Cardiac muscle cell (in vitro differentiated cells and primary cell): ENCODE measurements around the gene APOC4. TPM values are rescaled to one million over a fixed set of nuclear protein-coding genes. Genes with fewer than 3 reads are reported as not detected.

Experiments used
- DNase-seq, 2 donors: peaks; one replicate each; pipeline versions ENCODE4 v3.0.0 to v3.0.0-alpha.2; 2010 to 2017; ENCODE audit warnings: low read depth in 1 of 2, low spot score in 1 of 2
- H3K27ac ChIP-seq: fragments of 200-600 bp; sonication (generic); 2 replicates; pipeline ENCODE4 v1.5.1; 2016
- H3K27me3 ChIP-seq: fragments of 200-600 bp; sonication (generic); 2 replicates; pipeline ENCODE4 v1.6.0; 2016; ENCODE audit warnings: control low read depth
- H3K36me3 ChIP-seq: fragments of 200-600 bp; sonication (generic); 2 replicates; pipeline ENCODE4 v1.5.1; 2016; ENCODE audit warnings: control low read depth
- H3K4me1 ChIP-seq: fragments of 200-600 bp; sonication (generic); 2 replicates; pipeline ENCODE4 v1.8.1; 2017; ENCODE audit warnings: low read depth, mild to moderate bottlenecking, mixed run types
- H3K4me3 ChIP-seq: fragments of 200-600 bp; sonication (generic); 2 replicates; pipeline ENCODE4 v1.5.1; 2016; ENCODE audit warnings: mild to moderate bottlenecking
- H3K9me3 ChIP-seq: fragments of 200-600 bp; sonication (generic); 2 replicates; pipeline ENCODE4 v1.5.1; 2017; ENCODE audit warnings: low read depth, mild to moderate bottlenecking, control low read depth
- CTCF ChIP-seq: IDR thresholded peaks from 2 replicates; pipeline ENCODE4 v1.5.1; 2012; ENCODE audit warnings: low read depth, mild to moderate bottlenecking, low read length
- polyA plus RNA-seq: library from polyadenylated mRNA; unstranded; fragments of >200 nt; fragmentation: Nextera tagmentation; extraction: Ambion mirVana; gene quantifications from 2 replicates; pipeline ENCODE4 v1.2.1, GENCODE V29; 2016
- total RNA-seq: library from RNA; depleted of rRNA; stranded (reverse); fragments of >200 nt; gene quantifications from 2 replicates; pipeline ENCODE4 v1.2.3, GENCODE V29; 2016

The APOC4 gene
- total and polyA plus RNA-seq, 2 experiments from 2014 or later: not detected

- Histone ChIP-seq H3K4me3 (no peak overlapping the region), H3K9me3 (no peaks in the 10 kb centered on the region), H3K36me3 (peaks cover 27% of the 10 kb centered on the region), H3K4me1 (no peaks in the 10 kb centered on the region), H3K27ac (no peak overlapping the region), H3K27me3 (no peaks in the 10 kb centered on the region)
- peak; percentile 69 for TF ChIP-seq CTCF
- peak; percentile 70 to 78 for DNase-seq
Observed at GRCh38 chr19:44988896-44989556, 47.0 kb downstream of the APOC4 start.

- no peak for DNase-seq
- Histone ChIP-seq H3K27me3 (no peaks in the 10 kb centered on the region), H3K9me3 (no peaks in the 10 kb centered on the region), H3K4me1 (no peaks in the 10 kb centered on the region), H3K4me3 (no peak overlapping the region), H3K27ac (no peak overlapping the region), H3K36me3 (peaks cover 24% of the 10 kb centered on the region)
- no peak for TF ChIP-seq CTCF
Observed at GRCh38 chr19:44990459-44990858, 48.4 kb downstream of the APOC4 start.

GRCh38 chr19:44990966-44991365 lies 48.9 kb downstream of the APOC4 start:
- Histone ChIP-seq H3K4me1 (no peaks in the 10 kb centered on the region), H3K36me3 (peaks cover 24% of the 10 kb centered on the region), H3K4me3 (no peak overlapping the region), H3K27me3 (no peaks in the 10 kb centered on the region), H3K27ac (no peak overlapping the region), H3K9me3 (no peaks in the 10 kb centered on the region)
- no peak for TF ChIP-seq CTCF
- no peak for DNase-seq

GRCh38 chr19:44992336-44993163 lies 50.5 kb downstream of the APOC4 start:
- Histone ChIP-seq H3K9me3 (no peaks in the 10 kb centered on the region), H3K36me3 (peaks cover 24% of the 10 kb centered on the region), H3K4me3 (no peak overlapping the region), H3K4me1 (no peaks in the 10 kb centered on the region), H3K27ac (no peak overlapping the region), H3K27me3 (no peaks in the 10 kb centered on the region)
- TF ChIP-seq CTCF: no peak
- no peak for DNase-seq

GRCh38 chr19:44993526-44993925 lies 51.5 kb downstream of the APOC4 start:
- Histone ChIP-seq H3K27ac (no peak overlapping the region), H3K27me3 (no peaks in the 10 kb centered on the region), H3K9me3 (no peaks in the 10 kb centered on the region), H3K36me3 (peaks cover 17% of the 10 kb centered on the region), H3K4me1 (no peaks in the 10 kb centered on the region), H3K4me3 (no peak overlapping the region)
- no peak for TF ChIP-seq CTCF
- no peak for DNase-seq
